Osteoblast (primary cell): ENCODE data around the gene AGRP. TPM values are rescaled to one million over a fixed set of nuclear protein-coding genes. Genes with fewer than 3 reads are reported as not detected.

Experiments used
- DNase-seq: peaks from one replicate; pipeline ENCODE4 v3.0.0; 2011; ENCODE audit warnings: low spot score, mixed read lengths; ENCODE audit not compliant: insufficient read length; ENCODE audit errors: missing footprints
- H2AFZ ChIP-seq: 2 replicates; pipeline ENCODE4 v1.6.0; 2011; ENCODE audit warnings: mild to moderate bottlenecking, low read length
- H3K27ac ChIP-seq: 2 replicates; pipeline ENCODE4 v1.5.1; 2011; ENCODE audit warnings: mild to moderate bottlenecking, low read depth, low read length, moderate library complexity
- H3K27me3 ChIP-seq: 2 replicates; pipeline ENCODE4 v1.6.0; 2012; ENCODE audit warnings: mild to moderate bottlenecking, control low read depth, inconsistent platforms, low read length, moderate library complexity; ENCODE audit not compliant: insufficient read depth
- H3K36me3 ChIP-seq: 2 replicates; pipeline ENCODE4 v1.5.1; 2011; ENCODE audit warnings: mild to moderate bottlenecking, low read length, control low read depth, moderate library complexity; ENCODE audit not compliant: insufficient read depth
- H3K4me1 ChIP-seq: 2 replicates; pipeline ENCODE4 v1.5.1; 2011; ENCODE audit warnings: mild to moderate bottlenecking, low read length, control low read depth, moderate library complexity; ENCODE audit not compliant: insufficient read depth
- H3K4me2 ChIP-seq: 2 replicates; pipeline ENCODE4 v1.6.0; 2011; ENCODE audit warnings: mild to moderate bottlenecking, low read length; ENCODE audit not compliant: insufficient read depth
- H3K4me3 ChIP-seq: fragments of 200-600 bp; sonication (generic); 3 replicates; pipeline ENCODE4 v1.5.1; 2012; ENCODE audit warnings: mild to moderate bottlenecking, low read length, inconsistent platforms; ENCODE audit not compliant: insufficient read depth
- H3K79me2 ChIP-seq: 2 replicates; pipeline ENCODE4 v1.6.0; 2012; ENCODE audit warnings: mild to moderate bottlenecking, low read length, control low read depth, inconsistent platforms; ENCODE audit not compliant: insufficient read depth
- H3K9me3 ChIP-seq: 2 replicates; pipeline ENCODE4 v1.5.1; 2011; ENCODE audit warnings: low read depth, low read length, control low read depth
- H4K20me1 ChIP-seq: 2 replicates; pipeline ENCODE4 v1.6.0; 2012; ENCODE audit warnings: mild to moderate bottlenecking, low read length, control low read depth; ENCODE audit not compliant: insufficient read depth
- total RNA-seq: library from RNA; depleted of rRNA; stranded (reverse); fragments of >200 nt; gene quantifications from 2 replicates; pipeline ENCODE4 v1.2.3, GENCODE V29; 2012
- TF ChIP-seq, protein P1 (sequence below): IDR thresholded peaks from 2 replicates; pipeline ENCODE4 v1.5.1; 2011; ENCODE audit warnings: mild to moderate bottlenecking, low read depth, low read length, moderate library complexity; ENCODE audit errors: extremely low read depth

Gene AGRP
- total RNA-seq, 1 donor: not detected

DNA sequence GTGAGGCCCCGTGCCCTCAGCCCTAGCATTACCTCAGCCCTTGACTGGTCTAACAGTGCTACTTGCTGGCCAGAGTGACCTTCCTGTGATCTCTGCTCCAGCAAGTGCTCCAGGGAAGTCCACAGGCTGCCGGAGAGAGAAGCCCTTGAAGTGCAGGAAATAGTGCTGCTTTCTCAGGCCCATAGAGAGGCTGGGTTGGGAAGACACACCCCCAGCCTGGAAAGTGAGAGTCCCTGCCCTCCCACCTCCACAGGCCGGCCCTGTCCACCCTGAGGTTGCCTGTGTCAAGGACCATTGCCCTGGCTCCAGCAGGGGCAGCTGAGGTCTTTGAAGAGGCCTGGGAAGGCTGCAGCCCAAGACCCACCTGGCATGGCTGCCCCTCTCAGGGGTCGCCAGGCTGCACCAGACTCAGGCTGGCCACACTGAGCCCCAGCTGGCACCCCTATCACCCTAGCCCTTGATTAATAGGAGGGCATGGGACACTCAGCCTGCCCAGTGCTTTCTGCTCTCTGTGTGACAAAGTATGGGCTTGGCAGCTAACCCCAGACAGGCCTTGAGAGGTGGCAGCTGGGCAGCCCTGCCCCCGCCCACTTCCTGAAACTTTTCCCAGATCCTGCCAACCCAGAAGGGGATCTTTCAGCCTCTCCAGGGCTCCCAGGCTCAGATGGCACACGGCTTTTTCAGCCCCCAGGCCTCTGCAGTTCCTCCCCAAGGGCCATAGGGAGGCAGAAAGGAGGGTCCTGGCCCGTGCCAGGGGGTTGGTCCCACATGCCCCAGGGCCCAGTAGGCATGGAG, 24.1 kb downstream of the AGRP start:
- no peaks in the 10 kb centered on the region for H3K9me3 ChIP-seq
- peaks cover 91% of the 10 kb centered on the region for H4K20me1 ChIP-seq
- H3K36me3 ChIP-seq: no peaks in the 10 kb centered on the region
- H3K4me1 ChIP-seq: peaks cover 41% of the 10 kb centered on the region
- no peaks in the 10 kb centered on the region for H3K27me3 ChIP-seq
- H2AFZ ChIP-seq: no peak overlapping the region
- DNase-seq: peak; percentile 86
- TF ChIP-seq, protein P1, sequence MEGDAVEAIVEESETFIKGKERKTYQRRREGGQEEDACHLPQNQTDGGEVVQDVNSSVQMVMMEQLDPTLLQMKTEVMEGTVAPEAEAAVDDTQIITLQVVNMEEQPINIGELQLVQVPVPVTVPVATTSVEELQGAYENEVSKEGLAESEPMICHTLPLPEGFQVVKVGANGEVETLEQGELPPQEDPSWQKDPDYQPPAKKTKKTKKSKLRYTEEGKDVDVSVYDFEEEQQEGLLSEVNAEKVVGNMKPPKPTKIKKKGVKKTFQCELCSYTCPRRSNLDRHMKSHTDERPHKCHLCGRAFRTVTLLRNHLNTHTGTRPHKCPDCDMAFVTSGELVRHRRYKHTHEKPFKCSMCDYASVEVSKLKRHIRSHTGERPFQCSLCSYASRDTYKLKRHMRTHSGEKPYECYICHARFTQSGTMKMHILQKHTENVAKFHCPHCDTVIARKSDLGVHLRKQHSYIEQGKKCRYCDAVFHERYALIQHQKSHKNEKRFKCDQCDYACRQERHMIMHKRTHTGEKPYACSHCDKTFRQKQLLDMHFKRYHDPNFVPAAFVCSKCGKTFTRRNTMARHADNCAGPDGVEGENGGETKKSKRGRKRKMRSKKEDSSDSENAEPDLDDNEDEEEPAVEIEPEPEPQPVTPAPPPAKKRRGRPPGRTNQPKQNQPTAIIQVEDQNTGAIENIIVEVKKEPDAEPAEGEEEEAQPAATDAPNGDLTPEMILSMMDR: no peak
- H3K4me3 ChIP-seq: no peak overlapping the region
- peaks cover 90% of the 10 kb centered on the region for H3K79me2 ChIP-seq
- H3K27ac ChIP-seq: peak overlapping the region; percentile 0
- no peak overlapping the region for H3K4me2 ChIP-seq

DNA sequence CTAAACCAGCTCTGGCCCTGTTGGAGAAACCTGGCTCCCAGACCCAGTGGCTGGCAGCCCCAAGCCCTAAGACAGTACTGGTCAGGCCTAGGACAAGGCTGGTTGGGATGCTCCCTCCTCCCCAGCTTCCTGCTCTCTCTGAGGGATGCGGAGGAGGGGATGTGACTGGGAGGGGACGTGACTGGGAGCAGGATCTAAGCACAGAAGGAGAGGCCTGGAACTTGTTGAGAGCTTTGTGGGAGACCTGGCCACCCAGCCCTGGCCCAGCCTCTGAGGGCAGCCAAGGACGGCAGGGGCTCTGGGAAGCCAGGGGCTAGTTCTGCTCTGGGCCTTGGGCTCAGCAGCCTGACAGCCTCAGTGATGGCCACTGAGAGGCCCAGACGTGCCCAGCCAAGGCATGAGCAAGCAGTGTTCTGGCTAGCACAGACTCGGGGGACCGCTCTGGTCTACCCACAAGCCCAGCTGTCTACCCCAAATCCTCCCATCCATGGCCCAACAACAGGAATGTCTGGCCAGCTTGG, 25.2 kb downstream of the AGRP start:
- Histone ChIP-seq H3K36me3 (peaks cover 3% of the 10 kb centered on the region), H3K27ac (peak overlapping the region; percentile 24), H3K79me2 (peaks cover 90% of the 10 kb centered on the region), H2AFZ (no peak overlapping the region), H3K4me3 (no peak overlapping the region), H3K27me3 (no peaks in the 10 kb centered on the region), H4K20me1 (peaks cover 94% of the 10 kb centered on the region), H3K4me2 (no peak overlapping the region), H3K9me3 (no peaks in the 10 kb centered on the region), H3K4me1 (peaks cover 41% of the 10 kb centered on the region)
- peak; percentile 89 for DNase-seq
- TF ChIP-seq, protein P1: no peak

DNA sequence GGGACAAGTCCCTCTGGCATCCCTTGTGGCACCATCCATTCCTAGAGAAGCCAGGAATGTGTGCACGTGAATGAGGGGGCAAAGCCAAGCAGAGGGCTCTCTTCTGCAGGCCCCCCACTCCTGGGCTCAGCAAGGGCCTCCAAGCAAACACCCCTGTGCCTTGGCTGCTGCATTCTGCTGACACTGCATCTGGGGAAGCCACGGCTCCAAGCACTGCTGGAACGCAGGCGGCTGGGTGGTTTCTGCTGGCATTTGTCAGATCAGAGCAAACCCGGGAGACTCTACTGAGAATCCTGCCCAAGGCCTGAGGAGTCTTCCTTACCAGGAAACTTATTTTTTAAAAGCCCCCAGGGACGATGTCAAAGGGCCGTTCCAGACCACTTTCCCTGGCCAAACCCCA, 25.7 kb downstream of the AGRP start:
- H3K27ac ChIP-seq: peak overlapping the region; percentile 24

More for the DNA sequence above, 25.7 kb downstream of the AGRP start:
- Histone ChIP-seq H3K4me1 (peaks cover 41% of the 10 kb centered on the region), H4K20me1 (peaks cover 95% of the 10 kb centered on the region), H3K4me2 (no peak overlapping the region), H3K9me3 (no peaks in the 10 kb centered on the region), H3K36me3 (peaks cover 8% of the 10 kb centered on the region), H3K79me2 (peaks cover 90% of the 10 kb centered on the region), H3K27me3 (no peaks in the 10 kb centered on the region), H3K4me3 (no peak overlapping the region), H2AFZ (no peak overlapping the region)
- DNase-seq: peak; percentile 73
- TF ChIP-seq, protein P1: no peak
